ENCODE measurements around the gene UAP1.

The UAP1 gene

DNA sequence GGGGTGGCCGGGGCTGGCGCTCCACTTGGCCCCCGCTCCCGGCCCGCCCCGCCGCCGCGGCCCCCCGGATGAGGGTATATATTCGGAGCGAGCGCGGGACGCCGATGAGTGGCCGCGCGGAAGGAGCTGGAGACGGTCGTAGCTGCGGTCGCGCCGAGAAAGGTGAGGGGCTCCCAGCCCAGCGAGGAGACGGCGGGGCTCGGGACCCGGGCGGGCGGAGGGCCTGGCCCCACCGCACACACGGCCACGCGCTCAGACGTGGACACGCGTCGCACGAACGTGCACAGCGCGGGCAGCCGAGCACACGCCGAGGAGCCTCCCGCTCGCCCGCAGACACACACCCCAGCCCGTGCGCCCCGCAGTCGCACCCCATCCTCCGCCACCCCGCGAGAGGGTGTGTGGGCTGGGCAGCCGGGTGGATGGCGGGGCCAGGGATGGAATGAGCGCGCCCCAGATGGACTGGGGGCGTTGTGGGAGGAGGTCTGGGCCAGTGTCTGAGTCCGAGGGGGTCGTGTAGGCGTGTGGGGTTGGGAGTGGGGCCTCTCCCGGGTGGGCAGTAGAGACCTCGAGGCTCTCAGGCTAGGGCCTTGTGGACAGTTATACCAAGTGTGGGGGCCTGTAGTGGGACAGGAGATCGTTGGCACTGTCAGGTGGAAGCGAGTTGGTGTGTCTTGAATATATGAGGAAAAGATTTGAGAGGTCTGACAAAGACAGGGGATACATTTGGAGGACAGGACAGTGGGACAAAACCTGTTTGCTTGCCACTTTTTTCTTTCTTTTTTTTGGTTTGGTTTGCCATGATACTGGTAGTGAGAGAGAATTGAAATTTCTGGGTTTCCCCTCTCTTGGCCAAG, at the start of gene UAP1:
UAP1 (plus strand) TSS at position 107 of the 854 bp plus-strand sequence. CDS start 4,347 bp downstream, outside the sequence.
- no peak for DNase-seq

GRCh38 chr1:162527314-162527713, 34.2 kb upstream of the UAP1 start:
- no peak for DNase-seq

GRCh38 chr1:162530307-162530987, 31.1 kb upstream of the UAP1 start:
- DNase-seq = no peak

DNA sequence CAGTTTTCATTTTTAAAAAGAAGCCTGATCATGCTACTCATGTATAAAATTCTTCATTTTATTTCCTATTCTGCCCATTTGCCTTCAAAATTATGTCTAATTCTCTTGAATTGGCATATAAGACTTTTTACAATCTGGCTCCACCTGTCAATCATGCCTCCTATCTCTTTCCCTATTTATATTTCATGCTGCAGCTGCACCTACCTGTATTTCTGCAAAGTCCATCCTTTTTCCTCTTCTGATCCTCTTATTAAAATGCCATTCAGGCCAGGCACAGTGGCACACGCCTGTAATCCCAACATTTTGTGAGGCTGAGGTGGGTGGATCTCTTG, 30.6 kb upstream of the UAP1 start:
- no peak for DNase-seq

DNA sequence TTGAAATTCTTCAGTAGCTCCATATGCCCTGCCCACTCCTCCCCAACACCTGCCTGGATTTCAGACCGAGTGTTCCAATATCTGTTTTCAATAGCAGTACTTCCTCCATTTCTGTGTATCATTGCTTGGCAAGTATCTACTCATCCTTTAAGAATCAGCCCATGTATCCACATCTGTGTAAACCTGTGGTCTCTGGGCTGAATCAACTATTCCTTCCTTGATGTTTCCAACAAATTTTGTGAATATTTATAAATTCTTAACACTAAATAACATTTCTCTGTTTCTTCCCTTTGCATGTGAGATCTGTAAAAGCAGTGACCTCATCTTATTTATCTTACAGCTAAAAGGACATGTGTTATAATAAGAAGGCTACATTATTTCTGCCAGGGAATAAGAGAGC, 26.0 kb upstream of the UAP1 start:
- no peak for DNase-seq

DNA sequence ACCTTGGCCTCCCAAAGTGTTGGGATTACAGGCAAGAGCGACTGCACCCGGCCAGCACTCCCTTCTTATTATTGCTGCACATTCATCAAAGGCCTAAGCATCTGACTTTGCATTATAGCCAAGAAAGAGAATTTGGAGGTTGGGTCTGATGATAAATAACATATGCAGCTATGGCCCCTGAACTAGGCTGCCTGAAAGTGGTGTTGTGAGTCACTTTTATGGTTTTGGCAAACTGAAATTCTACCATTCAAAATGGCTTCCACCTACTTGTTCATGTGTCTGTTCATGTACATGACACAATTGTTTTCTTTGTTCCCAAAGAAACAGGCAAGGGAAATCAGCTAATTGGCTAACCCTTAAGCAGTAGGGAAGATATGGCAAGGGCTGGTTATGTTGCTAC, 25.0 kb upstream of the UAP1 start:
- no peak for DNase-seq

GRCh38 chr1:162537216-162537615, 24.3 kb upstream of the UAP1 start:
- DNase-seq = no peak

GRCh38 chr1:162538815-162539431, 22.6 kb upstream of the UAP1 start:
- no peak for DNase-seq

- DNase-seq = no peak
Measured at GRCh38 chr1:162541619-162542141, 19.8 kb upstream of the UAP1 start.

GRCh38 chr1:162543228-162543627, 18.3 kb upstream of the UAP1 start:
- DNase-seq = no peak

GRCh38 chr1:162548170-162548569, 13.4 kb upstream of the UAP1 start:
- no peak for DNase-seq

DNA sequence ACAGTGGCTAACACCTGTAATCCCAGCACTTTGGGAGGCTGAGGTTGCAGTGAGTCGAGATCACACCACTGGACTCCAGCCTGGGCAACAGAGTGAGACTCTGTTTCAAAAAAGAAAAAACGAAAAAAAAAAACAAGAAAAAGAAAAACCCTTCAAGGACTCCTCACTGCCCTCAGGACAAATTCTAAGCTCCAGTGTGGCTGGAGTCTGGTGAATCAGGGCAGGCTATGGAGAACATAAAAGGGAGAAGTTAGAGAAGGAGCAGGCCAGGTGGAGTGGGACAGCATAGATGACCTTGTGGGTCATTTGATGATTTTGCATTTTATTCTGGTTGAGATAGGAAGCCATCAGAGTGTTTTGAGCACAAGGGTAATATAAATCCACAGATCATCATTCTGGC, 12.5 kb upstream of the UAP1 start:
- DNase-seq = no peak

DNA sequence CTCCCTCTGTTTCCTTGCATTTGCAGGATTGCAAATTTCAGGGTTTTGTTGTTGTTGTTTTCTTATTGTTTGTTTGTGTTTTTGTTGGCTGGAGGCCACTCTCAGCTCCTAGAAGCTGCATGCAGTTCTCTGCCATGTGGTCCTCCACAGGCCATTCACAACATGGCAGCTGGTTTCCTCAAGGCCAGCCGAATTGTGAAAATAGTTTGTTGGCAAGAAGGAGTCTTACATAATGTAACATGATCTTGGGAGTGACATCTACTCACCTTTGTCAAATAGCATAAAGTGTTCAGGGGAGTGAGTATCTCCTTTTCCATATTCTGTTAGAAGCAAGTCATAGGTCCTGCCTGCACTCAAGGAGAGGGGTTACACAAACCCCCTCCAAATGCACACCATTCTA, 10.6 kb upstream of the UAP1 start:
- no peak for DNase-seq

GRCh38 chr1:162551969-162552683, 9.4 kb upstream of the UAP1 start:
- DNase-seq = no peak

GRCh38 chr1:162552684-162553252, 8.8 kb upstream of the UAP1 start:
- no peak for DNase-seq

DNA sequence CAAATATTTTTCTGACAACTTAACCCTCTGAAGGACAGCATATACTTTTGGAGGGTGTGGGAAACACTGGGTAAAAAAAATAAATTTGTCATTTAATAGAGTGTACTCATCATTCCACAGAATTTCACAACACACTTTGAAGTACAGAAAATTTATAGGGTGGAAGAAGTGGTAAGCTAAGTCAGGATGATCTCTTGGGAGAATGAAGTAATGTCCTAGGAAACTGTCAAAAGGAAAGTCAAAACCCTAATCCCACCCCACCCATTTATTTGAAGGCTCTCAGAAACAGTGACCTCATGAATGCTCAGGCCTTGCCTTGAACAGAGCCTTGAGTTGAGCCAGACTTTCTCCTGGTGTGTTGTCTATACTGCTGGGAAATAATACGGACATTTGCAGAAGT, 7.3 kb upstream of the UAP1 start:
- no peak for DNase-seq

- DNase-seq = no peak
Measured at GRCh38 chr1:162557536-162557935, 4.0 kb upstream of the UAP1 start.

DNA sequence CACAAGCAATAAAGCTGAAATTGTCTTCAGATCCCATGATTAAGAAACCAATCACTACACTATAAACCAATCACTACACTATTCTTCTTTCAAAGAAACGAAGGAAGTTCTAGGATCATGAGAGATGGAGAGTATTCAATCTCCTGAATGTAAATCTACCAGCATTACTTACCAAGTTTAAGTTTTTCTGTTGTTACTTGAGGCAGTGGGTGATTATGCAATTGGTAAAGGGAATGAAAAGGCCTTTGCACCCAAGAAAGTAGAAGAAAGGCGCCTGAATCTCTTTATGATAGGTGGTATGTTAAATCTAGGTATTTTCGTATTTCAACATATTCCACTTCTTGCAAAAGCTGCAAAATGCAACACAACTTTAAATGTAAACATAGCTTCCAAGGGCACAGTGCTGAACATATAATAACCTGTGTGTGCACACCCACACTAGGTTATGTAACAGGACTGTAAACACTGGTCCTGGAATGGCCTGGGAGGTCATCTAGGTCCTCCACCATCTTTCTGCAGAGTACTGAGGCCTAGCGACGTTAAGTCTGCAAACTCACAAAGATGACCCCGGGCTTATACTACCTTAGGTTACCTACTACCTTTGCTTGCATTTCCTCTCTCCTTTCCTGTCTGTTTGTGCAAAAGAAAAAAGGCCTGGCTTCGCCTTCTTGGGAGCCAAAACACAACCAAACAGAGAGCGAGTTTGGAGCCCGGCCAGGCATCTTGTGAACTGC, 1.1 kb upstream of the UAP1 start:
- no peak for DNase-seq

DNA sequence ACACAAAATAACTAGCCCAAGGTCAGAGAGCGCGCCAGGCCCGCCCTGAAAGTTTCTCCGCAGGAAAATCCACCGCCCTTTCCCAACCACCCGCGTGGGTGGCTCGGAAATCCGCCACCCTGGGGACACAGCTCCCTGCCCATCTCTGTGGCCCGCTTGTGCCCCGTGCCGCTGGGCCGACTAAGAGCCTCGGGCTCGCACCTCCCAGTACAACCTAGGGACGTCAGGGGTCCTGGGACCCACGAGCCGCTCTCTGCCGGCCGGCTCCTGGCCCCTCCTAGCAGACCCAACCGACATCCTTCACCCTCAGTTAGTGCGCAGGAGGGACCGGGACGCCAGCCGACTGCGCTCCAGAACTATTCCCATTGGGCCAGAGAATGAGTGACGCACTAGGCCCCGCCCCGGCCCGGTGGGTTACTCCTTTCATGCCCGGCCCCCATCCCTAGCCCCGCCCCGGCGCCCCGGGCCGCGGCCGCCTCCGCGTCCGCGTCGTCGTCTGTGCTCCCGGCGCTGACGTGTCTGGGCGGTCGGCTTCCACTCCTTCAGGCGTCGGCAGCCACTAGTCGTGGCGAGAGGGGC, 396 bp upstream of the UAP1 start:
- DNase-seq = peak; percentile 99

DNA sequence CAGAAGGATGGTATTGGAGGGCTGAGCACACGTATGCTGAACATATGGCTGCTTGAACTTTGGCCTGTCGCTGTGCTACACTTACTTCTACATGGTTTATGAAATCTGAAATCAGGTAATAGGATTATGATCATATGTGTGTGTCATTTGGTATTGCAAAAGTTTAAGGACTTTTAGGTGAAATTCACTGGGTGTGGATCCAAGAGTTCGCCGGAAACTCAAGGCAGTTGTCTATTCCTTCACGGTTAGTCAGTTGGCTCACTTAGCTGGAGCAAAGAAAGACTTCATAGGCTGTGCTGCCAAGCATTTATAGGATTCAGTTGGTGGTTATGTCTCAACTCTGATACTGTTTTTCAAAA, 927 bp downstream of the UAP1 start:
- no peak for DNase-seq

- no peak for DNase-seq
Measured at GRCh38 chr1:162564762-162565218, 3.3 kb downstream of the UAP1 start.

- no peak for DNase-seq
Measured at GRCh38 chr1:162565460-162565859, 3.9 kb downstream of the UAP1 start.
